ENCODE measurements around the gene EIF3I.

DNA sequence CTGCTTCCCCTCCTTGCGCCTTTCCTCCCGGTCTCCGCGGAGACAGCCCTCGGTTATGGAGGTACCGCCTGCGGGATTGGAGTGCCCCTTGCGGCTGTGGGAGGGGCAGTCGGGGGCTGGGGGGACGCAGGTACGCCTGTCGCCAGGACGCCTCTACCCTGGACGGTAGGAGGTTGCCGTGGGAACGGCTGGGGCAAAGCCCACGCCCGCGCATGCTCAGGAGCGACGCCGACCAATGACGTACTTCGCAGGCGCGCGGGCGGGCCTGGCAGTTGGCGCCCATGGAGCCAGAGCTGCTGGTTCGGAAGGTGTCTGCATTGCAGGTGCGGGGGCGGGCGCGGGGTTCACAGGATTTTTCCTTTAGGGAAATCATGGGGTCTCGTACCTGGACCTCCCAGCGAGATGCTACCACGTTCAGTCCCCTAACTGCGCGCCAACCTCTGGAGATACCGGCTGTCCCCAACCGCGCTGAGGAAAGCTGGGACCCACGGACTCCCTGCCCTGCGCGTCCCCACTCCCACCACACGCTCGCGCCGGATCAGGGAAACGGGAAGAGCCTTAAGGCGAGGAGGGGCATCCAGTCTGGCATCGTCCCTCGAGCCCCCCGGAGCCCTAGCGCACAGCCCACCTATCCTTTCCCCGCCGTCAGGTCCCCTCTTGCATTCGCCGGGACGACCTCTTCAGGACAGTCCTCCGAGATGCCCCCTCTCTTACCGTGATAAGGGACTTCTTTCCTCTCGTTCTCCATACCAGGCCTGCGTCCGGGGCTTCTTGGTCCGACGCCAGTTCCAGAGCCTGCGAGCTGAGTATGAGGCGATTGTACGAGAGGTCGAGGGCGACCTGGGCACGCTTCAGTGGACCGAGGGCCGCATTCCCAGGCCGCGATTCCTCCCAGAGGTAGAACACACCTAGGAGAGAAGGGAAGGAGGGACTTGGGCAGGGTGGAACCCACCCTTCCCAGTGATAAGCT is 16.5 kb upstream of the EIF3I start, which contains the start of gene IQCC:
- TF ChIP-seq ZNF384 (IDR thresholded peaks at IDR 0.05) (no peak), ELF4 (IDR thresholded peaks at IDR 0.05) (peak; percentile 25; the same call in 1 of the 2 replicates), SP1 (IDR thresholded peaks at IDR 0.05) (no peak), FOXA1 (IDR thresholded peaks at IDR 0.05) (no peak), BHLHE40 (IDR thresholded peaks at IDR 0.05; ENCODE audit: borderline replicate concordance) (no peak), LEF1 (IDR thresholded peaks at IDR 0.05; ENCODE audit: borderline replicate concordance) (no peak)
